OCI-LY3 (cell line): ENCODE results near the gene EPS8L1.

Experiments used
- EZH2phosphoT487 ChIP-seq: fragments of 200-600 bp; shearing (Covaris generic); IDR thresholded peaks from 2 replicates; pipeline ENCODE4 v1.6.1; 2018; ENCODE audit warnings: antibody characterized with exemption, mixed run types, low read depth
- TF ChIP-seq, protein P1 (sequence below): fragments of 200-600, 300-600 bp; sonication (generic); IDR thresholded peaks from 2 replicates; pipeline ENCODE4 v1.5.1; 2014; ENCODE audit warnings: antibody characterized with exemption, low read length, low read depth

DNA sequence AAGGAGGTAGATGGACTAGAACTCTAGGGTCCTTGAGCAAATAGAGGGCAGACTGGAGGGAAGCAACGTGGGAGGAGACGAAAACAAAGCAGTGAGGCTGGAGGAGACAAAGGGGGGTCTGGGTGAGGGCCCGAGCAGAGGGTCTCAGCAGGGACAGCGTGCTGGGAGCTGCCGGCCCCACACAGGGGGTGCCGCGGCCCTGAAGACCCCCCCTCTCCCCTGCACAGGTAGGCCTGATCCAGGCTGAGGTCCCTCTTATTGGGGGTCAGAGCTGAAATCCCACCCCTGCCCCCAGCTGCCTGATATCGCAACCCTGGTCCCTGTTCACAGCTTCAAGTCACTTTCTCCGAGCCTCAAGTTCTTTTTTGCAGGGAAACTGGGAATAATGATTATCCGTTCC is 8.7 kb downstream of the EPS8L1 start:
- TF ChIP-seq, protein P1, sequence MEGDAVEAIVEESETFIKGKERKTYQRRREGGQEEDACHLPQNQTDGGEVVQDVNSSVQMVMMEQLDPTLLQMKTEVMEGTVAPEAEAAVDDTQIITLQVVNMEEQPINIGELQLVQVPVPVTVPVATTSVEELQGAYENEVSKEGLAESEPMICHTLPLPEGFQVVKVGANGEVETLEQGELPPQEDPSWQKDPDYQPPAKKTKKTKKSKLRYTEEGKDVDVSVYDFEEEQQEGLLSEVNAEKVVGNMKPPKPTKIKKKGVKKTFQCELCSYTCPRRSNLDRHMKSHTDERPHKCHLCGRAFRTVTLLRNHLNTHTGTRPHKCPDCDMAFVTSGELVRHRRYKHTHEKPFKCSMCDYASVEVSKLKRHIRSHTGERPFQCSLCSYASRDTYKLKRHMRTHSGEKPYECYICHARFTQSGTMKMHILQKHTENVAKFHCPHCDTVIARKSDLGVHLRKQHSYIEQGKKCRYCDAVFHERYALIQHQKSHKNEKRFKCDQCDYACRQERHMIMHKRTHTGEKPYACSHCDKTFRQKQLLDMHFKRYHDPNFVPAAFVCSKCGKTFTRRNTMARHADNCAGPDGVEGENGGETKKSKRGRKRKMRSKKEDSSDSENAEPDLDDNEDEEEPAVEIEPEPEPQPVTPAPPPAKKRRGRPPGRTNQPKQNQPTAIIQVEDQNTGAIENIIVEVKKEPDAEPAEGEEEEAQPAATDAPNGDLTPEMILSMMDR: no peak
- TF ChIP-seq EZH2phosphoT487: no peak
